Esophagus (tissue), 2 donors: ENCODE data around the gene MUC5B. TPM values are rescaled to one million over a fixed set of nuclear protein-coding genes. Genes with fewer than 3 reads are reported as not detected.

Source experiments
- H3K27ac ChIP-seq, 2 donors: one replicate each; pipeline ENCODE4 v1.5.1; 2013; ENCODE audit warnings: low read depth in 2 of 2, mild to moderate bottlenecking in 2 of 2, inconsistent platforms in 1 of 2, low read length in 1 of 2, moderate library complexity in 1 of 2
- H3K27me3 ChIP-seq, 2 donors: one replicate each; pipeline ENCODE4 v1.6.1; 2013; ENCODE audit warnings: low read length in 2 of 2, control low read depth in 1 of 2, mild to moderate bottlenecking in 1 of 2; ENCODE audit not compliant: insufficient read depth in 2 of 2, control insufficient read depth in 1 of 2
- H3K36me3 ChIP-seq, 2 donors: one replicate each; pipeline ENCODE4 v1.6.1; 2013; ENCODE audit warnings: low read length in 1 of 2; ENCODE audit not compliant: control insufficient read depth in 2 of 2, insufficient read depth in 2 of 2
- H3K4me1 ChIP-seq, 2 donors: one replicate each; pipeline ENCODE4 v1.6.1; 2013; ENCODE audit warnings: low read length in 1 of 2; ENCODE audit not compliant: control insufficient read depth in 2 of 2, insufficient read depth in 2 of 2
- H3K4me3 ChIP-seq, 2 donors: one replicate each; pipeline ENCODE4 v1.5.1; 2013; ENCODE audit warnings: low read length in 2 of 2, mild to moderate bottlenecking in 2 of 2, low read depth in 1 of 2, moderate library complexity in 1 of 2
- H3K9me3 ChIP-seq, 2 donors: one replicate each; pipeline ENCODE4 v1.6.1; 2013; ENCODE audit warnings: mild to moderate bottlenecking in 2 of 2, low read depth in 1 of 2, low read length in 1 of 2, moderate library complexity in 1 of 2; ENCODE audit not compliant: control insufficient read depth in 2 of 2, insufficient read depth in 1 of 2
- WGBS, 2 donors: extraction: QIAGEN DNeasy Blood & Tissue Kit; methylation state at CpG; one replicate each; pipeline ENCODE4 v1.1.7; 2013; 5-methylcytosine and 5-hydroxymethylcytosine counted together
- polyA plus RNA-seq, 2 donors: library from polyadenylated mRNA; stranded (reverse); fragments of 200-250 nt; gene quantifications; one replicate each; pipeline ENCODE4 v1.2.3, GENCODE V29; 2013
- donor health status: healthy with polysubstance abuse.
- donor health status: Bipolar disorder and iron deficiency.

MUC5B gene
- polyA plus RNA-seq, 2 donors: 0.18 to 0.56 TPM

DNA sequence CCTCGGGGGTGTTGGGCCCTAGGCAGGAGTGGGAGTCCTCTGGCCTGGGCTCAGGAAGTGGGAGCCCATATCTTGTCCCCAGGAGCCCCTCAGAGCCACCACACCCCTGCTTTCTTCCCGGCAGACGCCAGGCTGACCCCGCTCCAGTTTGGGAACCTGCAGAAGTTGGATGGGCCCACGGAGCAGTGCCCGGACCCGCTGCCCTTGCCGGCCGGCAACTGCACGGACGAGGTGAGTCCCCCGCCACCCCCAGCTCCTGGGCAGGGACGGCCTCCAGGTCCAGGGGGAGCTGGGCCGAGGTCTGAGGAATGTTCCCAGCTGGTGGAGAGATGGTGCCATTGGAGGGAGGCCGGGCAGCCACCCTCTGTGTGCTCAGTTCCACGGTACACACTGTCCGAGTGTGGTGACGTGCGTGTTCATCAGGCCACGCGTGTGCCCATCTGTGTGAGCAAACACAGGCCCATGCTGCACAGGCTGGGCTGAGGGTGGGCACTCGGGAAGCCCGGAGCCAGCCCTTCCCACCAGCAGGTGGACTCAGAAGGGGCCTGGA lies 4.8 kb downstream of the MUC5B start:
- H3K4me1 ChIP-seq: peaks cover 0 to 6% of the 10 kb centered on the region in 2 donors
- WGBS, 2 donors: 79% methylated on average over 23 of the region's 23 CpGs
- no peaks in the 10 kb centered on the region for H3K36me3 ChIP-seq
- no peak overlapping the region for H3K4me3 ChIP-seq
- H3K27me3 ChIP-seq: no peaks in the 10 kb centered on the region
- no peak overlapping the region for H3K27ac ChIP-seq
- H3K9me3 ChIP-seq: no peaks in the 10 kb centered on the region

DNA sequence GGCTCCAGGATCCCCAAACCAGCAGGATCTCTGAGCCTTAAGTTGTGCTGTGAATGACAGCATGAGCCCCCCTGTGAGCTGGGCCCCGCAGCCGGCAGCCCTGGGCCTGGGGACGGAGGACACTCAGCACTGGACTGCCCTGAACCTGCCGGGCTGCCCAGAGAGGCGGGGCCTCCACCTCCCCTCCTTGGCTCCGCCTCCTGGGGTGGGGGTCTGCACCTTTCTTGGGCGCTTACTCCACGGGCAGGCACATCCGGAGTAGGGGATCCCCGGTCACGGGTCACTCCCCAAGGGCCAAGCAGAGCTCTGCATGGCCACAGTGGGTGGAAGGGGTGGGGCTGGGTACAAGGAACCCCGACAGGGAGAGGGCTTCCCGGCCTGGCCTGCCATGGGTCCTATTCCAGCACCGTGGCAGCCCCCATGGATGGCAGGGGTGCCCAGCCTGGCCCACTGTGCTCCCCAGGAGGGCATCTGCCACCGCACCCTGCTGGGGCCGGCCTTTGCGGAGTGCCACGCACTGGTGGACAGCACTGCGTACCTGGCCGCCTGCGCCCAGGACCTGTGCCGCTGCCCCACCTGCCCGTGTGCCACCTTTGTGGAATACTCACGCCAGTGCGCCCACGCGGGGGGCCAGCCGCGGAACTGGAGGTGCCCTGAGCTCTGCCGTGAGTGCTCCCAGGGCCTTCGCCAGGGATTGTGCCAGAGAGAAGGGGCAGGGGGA lies 5.4 kb downstream of the MUC5B start:
- no peaks in the 10 kb centered on the region for H3K9me3 ChIP-seq
- no peaks in the 10 kb centered on the region for H3K36me3 ChIP-seq
- WGBS, 2 donors: 80 to 81% methylated on average over 26 to 31 of the region's 31 CpGs
- no peaks in the 10 kb centered on the region for H3K27me3 ChIP-seq
- H3K4me3 ChIP-seq: no peak overlapping the region
- H3K27ac ChIP-seq: no peak overlapping the region
- H3K4me1 ChIP-seq: peaks cover 0 to 12% of the 10 kb centered on the region in 2 donors

DNA sequence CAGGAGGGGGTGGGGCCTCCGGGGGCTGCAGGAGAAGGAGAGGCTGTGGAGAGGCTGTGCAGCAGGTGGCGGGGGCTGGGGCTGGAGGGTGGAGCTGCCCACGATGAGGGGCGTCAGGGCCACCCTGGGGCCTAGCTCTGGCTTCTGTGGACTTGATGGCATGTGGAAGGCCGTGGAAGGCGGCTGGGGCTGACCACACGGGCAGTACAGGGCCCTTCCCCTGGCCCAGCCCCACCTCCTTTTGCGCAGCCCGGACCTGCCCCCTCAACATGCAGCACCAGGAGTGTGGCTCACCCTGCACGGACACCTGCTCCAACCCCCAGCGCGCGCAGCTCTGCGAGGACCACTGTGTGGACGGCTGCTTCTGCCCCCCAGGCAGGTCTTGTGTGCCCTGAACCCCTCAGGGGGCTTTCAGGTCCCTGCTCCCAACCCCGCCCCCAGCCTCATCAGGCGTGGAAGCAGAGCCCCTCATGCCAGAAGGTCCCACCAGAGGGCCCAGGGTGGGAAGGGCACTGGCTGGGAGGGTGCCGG lies 6.1 kb downstream of the MUC5B start:
- Histone ChIP-seq H3K9me3 (no peaks in the 10 kb centered on the region), H3K4me3 (no peak overlapping the region), H3K27me3 (no peaks in the 10 kb centered on the region), H3K27ac (no peak overlapping the region), H3K36me3 (no peaks in the 10 kb centered on the region), H3K4me1 (peaks cover 0 to 17% of the 10 kb centered on the region in 2 donors)
- 62 to 71% methylated on average over 16 to 18 of the region's 18 CpGs for WGBS, 2 donors

DNA sequence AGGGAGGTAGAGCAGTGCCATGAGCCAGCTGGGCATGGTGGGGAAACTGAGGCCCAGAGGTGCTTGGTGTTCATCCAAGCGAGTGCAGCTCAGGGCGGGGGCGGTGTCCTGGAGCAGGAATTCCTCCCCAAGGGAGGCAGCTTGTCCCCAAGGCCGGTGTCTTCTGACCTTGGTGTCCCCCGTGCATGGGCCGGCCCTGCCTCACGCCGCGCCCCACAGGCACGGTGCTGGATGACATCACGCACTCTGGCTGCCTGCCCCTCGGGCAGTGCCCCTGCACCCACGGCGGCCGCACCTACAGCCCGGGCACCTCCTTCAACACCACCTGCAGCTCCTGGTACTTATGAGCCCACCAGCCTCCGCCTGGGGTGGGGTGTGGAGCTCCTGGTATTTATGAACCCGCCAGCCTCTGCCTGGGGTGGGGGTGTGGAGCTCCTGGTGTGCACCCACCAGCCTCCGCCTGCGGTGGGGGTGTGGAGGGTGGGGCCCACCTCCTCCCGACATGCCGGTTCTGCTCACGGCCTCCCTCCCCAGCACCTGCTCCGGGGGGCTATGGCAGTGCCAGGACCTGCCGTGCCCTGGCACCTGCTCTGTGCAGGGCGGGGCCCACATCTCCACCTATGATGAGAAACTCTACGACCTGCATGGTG lies 6.7 kb downstream of the MUC5B start:
- H3K4me1 ChIP-seq: peaks cover 0 to 18% of the 10 kb centered on the region in 2 donors
- H3K9me3 ChIP-seq: no peaks in the 10 kb centered on the region
- H3K4me3 ChIP-seq: no peak overlapping the region
- H3K27me3 ChIP-seq: no peaks in the 10 kb centered on the region
- no peaks in the 10 kb centered on the region for H3K36me3 ChIP-seq
- H3K27ac ChIP-seq: no peak overlapping the region
- 54 to 59% methylated on average over 27 of the region's 27 CpGs for WGBS, 2 donors

DNA sequence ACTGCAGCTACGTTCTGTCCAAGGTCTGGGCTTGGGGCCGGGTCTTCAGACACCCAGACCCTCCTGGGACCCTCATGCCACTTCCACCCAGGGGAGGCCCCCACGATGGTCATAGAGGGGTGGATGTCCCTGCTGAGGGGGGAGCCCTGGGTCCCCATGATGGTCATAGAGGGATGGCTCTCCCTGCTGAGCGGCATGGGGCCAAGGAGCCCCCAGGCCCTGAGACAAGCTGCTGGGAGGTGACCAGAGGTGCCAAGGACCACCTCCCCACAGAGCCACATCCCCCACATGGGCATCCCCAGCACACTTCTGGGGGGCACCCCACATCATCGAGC lies 7.2 kb downstream of the MUC5B start:
- Histone ChIP-seq H3K9me3 (no peaks in the 10 kb centered on the region), H3K4me1 (peaks cover 0 to 18% of the 10 kb centered on the region in 2 donors), H3K27ac (no peak overlapping the region), H3K36me3 (no peaks in the 10 kb centered on the region), H3K27me3 (no peaks in the 10 kb centered on the region), H3K4me3 (no peak overlapping the region)
- WGBS, 2 donors: 74 to 78% methylated on average over 5 of the region's 5 CpGs

- Histone ChIP-seq H3K27ac (no peak overlapping the region), H3K4me1 (peaks cover 0 to 18% of the 10 kb centered on the region in 2 donors), H3K4me3 (no peak overlapping the region), H3K9me3 (no peaks in the 10 kb centered on the region), H3K36me3 (no peaks in the 10 kb centered on the region), H3K27me3 (no peaks in the 10 kb centered on the region)
- 67 to 71% methylated on average over 44 to 45 of the region's 45 CpGs for WGBS, 2 donors
Observed at GRCh38 chr11:1230456-1231395, 7.9 kb downstream of the MUC5B start.

DNA sequence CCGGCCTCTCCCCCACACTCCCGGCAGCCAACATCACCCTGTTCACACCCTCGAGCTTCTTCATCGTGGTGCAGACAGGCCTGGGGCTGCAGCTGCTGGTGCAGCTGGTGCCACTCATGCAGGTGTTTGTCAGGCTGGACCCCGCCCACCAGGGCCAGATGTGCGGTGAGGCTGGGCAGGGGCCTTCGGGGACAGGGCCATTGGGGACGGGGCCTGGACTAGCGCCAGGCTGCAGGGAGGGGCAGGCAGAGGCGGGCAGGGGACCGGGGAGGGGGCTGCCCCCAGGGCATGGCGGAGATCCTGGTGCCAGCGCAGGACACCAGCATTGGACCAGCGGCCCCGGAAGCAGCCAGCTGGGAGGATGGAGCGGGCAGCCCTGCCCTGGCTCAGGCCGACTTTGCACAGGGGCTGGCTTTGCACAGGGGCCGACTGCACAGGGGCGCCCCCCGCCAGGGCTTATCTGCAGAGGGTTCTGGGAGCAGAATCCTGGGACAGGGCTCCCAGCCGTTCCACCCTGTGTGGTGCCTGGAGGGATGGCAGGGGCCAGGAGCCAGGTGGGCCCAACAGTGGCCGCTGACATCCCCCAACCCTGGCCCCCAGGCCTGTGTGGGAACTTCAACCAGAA lies 8.6 kb downstream of the MUC5B start:
- Histone ChIP-seq H3K4me3 (no peak overlapping the region), H3K27ac (no peak overlapping the region), H3K36me3 (no peaks in the 10 kb centered on the region), H3K27me3 (no peaks in the 10 kb centered on the region), H3K9me3 (no peaks in the 10 kb centered on the region), H3K4me1 (peaks cover 0 to 18% of the 10 kb centered on the region in 2 donors)
- WGBS, 2 donors: 53% methylated on average over 21 to 22 of the region's 22 CpGs

- WGBS, 2 donors: 75 to 76% methylated on average over 41 to 46 of the region's 46 CpGs
- Histone ChIP-seq H3K4me3 (no peak overlapping the region), H3K27me3 (no peaks in the 10 kb centered on the region), H3K9me3 (no peaks in the 10 kb centered on the region), H3K27ac (no peak overlapping the region), H3K36me3 (no peaks in the 10 kb centered on the region), H3K4me1 (peaks cover 0 to 18% of the 10 kb centered on the region in 2 donors)
Observed at GRCh38 chr11:1232021-1232882, 9.4 kb downstream of the MUC5B start.
